HAP-1 (cell line): ENCODE data around the gene NUDT19.
A peak's percentile ranks its signal among the peaks of the same experiment; 100 is the strongest.
"Not testable (repeated sequence)": the region's sequence is repeated elsewhere in the genome, so short reads cannot be mapped to it uniquely, and the experiment has no call there.

Experiments
- DNase-seq, 2 experiments: peaks; one replicate each; pipeline ENCODE4 v3.0.0-alpha.2; 2016 to 2020; ENCODE audit warnings: low spot score in 2 of 2
- H3K27me3 ChIP-seq: fragments of 250-450 bp; sonication (Bioruptor Pico); 2 replicates; pipeline ENCODE4 v1.5.1; 2020; ENCODE audit warnings: low read depth, mild to moderate bottlenecking, moderate library complexity
- H3K36me3 ChIP-seq: fragments of 250-450 bp; sonication (Bioruptor Pico); replicated peaks from 2 replicates; pipeline ENCODE4 v1.5.1; 2020; ENCODE audit warnings: mild to moderate bottlenecking
- H3K4me1 ChIP-seq: fragments of 250-450 bp; sonication (Bioruptor Pico); 2 replicates; pipeline ENCODE4 v1.5.1; 2020; ENCODE audit warnings: mild to moderate bottlenecking
- H3K4me3 ChIP-seq: fragments of 250-450 bp; sonication (Bioruptor Pico); 2 replicates; pipeline ENCODE4 v1.5.1; 2020; ENCODE audit warnings: mild to moderate bottlenecking, moderate library complexity
- H3K9me3 ChIP-seq: fragments of 250-450 bp; sonication (Bioruptor Pico); 2 replicates; pipeline ENCODE4 v1.5.1; 2020; ENCODE audit warnings: mild to moderate bottlenecking, moderate library complexity
- in situ Hi-C: fragments of 300-500 bp; cut with MboI; formaldehyde crosslinking; loops from 3 replicates; pipeline ENCODE4 v1.14.3; 2020; ENCODE audit warnings: low sequenced_read_pairs, inconsistent platforms, mixed read lengths

The NUDT19 gene

GRCh38 chr19:32680986-32681385 is 10.6 kb upstream of the NUDT19 start:
- Histone ChIP-seq H3K4me1 (peaks cover 19% of the 10 kb centered on the region), H3K9me3 (no peaks in the 10 kb centered on the region), H3K27me3 (no peaks in the 10 kb centered on the region), H3K36me3 (no peaks in the 10 kb centered on the region), H3K4me3 (no peak overlapping the region)
- DNase-seq = no peak
- in situ Hi-C loops = loop anchor here (10.0 to 25.0 kb wide), 2 partner anchors 294 to 506 kb away; partner anchors contain the start of genes CEP89, FAAP24 and LRP3

GRCh38 chr19:32682317-32682716 is 9.3 kb upstream of the NUDT19 start:
- H3K9me3 ChIP-seq = no peaks in the 10 kb centered on the region

GRCh38 chr19:32686847-32687475 is 4.7 kb upstream of the NUDT19 start:
- no peaks in the 10 kb centered on the region for H3K9me3 ChIP-seq
- no peaks in the 10 kb centered on the region for H3K36me3 ChIP-seq
- H3K4me1 ChIP-seq = peaks cover 15% of the 10 kb centered on the region
- H3K27me3 ChIP-seq = no peaks in the 10 kb centered on the region
- no peak for DNase-seq
- no peak overlapping the region for H3K4me3 ChIP-seq
- in situ Hi-C loops = loop anchor here (10.0 to 25.0 kb wide), 2 partner anchors 288 to 500 kb away; partner anchors contain the start of genes CEP89, FAAP24 and LRP3

More at GRCh38 chr19:32682317-32682716, 9.3 kb upstream of the NUDT19 start:
- peaks cover 11% of the 10 kb centered on the region for H3K4me1 ChIP-seq
- in situ Hi-C loops = loop anchor here (10.0 to 25.0 kb wide), 2 partner anchors 292 to 505 kb away; partner anchors contain the start of genes CEP89, FAAP24 and LRP3
- H3K4me3 ChIP-seq = no peak overlapping the region
- no peaks in the 10 kb centered on the region for H3K36me3 ChIP-seq
- H3K27me3 ChIP-seq = no peaks in the 10 kb centered on the region
- no peak for DNase-seq

- Histone ChIP-seq H3K9me3 (no peaks in the 10 kb centered on the region), H3K27me3 (no peaks in the 10 kb centered on the region), H3K4me3 (no peak overlapping the region), H3K4me1 (peaks cover 17% of the 10 kb centered on the region), H3K36me3 (no peaks in the 10 kb centered on the region)
- DNase-seq = no peak
- in situ Hi-C loops = loop anchor here (10.0 to 25.0 kb wide), 2 partner anchors 287 to 500 kb away; partner anchors contain the start of genes CEP89, FAAP24 and LRP3
These were observed 3.9 kb upstream of the NUDT19 start for GRCh38 chr19:32687681-32688080.

- Histone ChIP-seq H3K4me1 (peaks cover 20% of the 10 kb centered on the region), H3K4me3 (no peak overlapping the region), H3K27me3 (no peaks in the 10 kb centered on the region), H3K9me3 (peaks cover 3% of the 10 kb centered on the region; the same call in 1 of the 2 replicates), H3K36me3 (no peaks in the 10 kb centered on the region)
- no peak for DNase-seq
- in situ Hi-C loops = loop anchor here (10.0 to 25.0 kb wide), 2 partner anchors 286 to 499 kb away; partner anchors contain the start of genes CEP89, FAAP24 and LRP3
These were observed 3.3 kb upstream of the NUDT19 start for GRCh38 chr19:32688311-32688710.

- in situ Hi-C loops = loop anchor here (25.0 kb wide), 1 partner anchor 495 kb away; the partner anchor contains the start of gene LRP3
- peak in 1 of 2 experiments; percentile 39 for DNase-seq
These were observed 518 bp downstream of the NUDT19 start for GRCh38 chr19:32691952-32692726.

GRCh38 chr19:32692727-32693061 is 1.1 kb downstream of the NUDT19 start:
- DNase-seq = no peak
- Histone ChIP-seq H3K9me3 (peaks cover 4% of the 10 kb centered on the region; the same call in 1 of the 2 replicates), H3K4me3 (peak overlapping the region; percentile 39), H3K27me3 (no peaks in the 10 kb centered on the region), H3K4me1 (peaks cover 20% of the 10 kb centered on the region), H3K36me3 (peaks cover 32% of the 10 kb centered on the region)
- in situ Hi-C loops = loop anchor here (25.0 kb wide), 1 partner anchor 495 kb away; the partner anchor contains the start of gene LRP3

More at GRCh38 chr19:32691952-32692726, 518 bp downstream of the NUDT19 start:
- H3K4me1 ChIP-seq = peaks cover 20% of the 10 kb centered on the region
- peak overlapping the region; percentile 39 for H3K4me3 ChIP-seq
- peaks cover 4% of the 10 kb centered on the region; the same call in 1 of the 2 replicates for H3K9me3 ChIP-seq
- peaks cover 27% of the 10 kb centered on the region for H3K36me3 ChIP-seq
- H3K27me3 ChIP-seq = no peaks in the 10 kb centered on the region

GRCh38 chr19:32693151-32694108 is 1.8 kb downstream of the NUDT19 start:
- Histone ChIP-seq H3K36me3 (peaks cover 38% of the 10 kb centered on the region), H3K4me1 (peaks cover 20% of the 10 kb centered on the region), H3K4me3 (peak overlapping the region; percentile 39)
- peak in 1 of 2 experiments; percentile 38 for DNase-seq
- in situ Hi-C loops = loop anchor here (25.0 kb wide), 1 partner anchor 494 kb away; the partner anchor contains the start of gene LRP3
- H3K9me3 ChIP-seq, H3K27me3 ChIP-seq: not testable (repeated sequence)

GRCh38 chr19:32694316-32694715 is 2.7 kb downstream of the NUDT19 start:
- not testable (repeated sequence) for H3K27me3 ChIP-seq, H3K9me3 ChIP-seq, DNase-seq
- H3K4me1 ChIP-seq = peaks cover 20% of the 10 kb centered on the region
- peak overlapping the region; percentile 39 for H3K4me3 ChIP-seq
- in situ Hi-C loops = loop anchor here (25.0 kb wide), 1 partner anchor 493 kb away; the partner anchor contains the start of gene LRP3
- H3K36me3 ChIP-seq = peaks cover 44% of the 10 kb centered on the region

- not testable (repeated sequence) for H3K9me3 ChIP-seq, H3K27me3 ChIP-seq, DNase-seq, H3K4me3 ChIP-seq
- Histone ChIP-seq H3K4me1 (peaks cover 20% of the 10 kb centered on the region), H3K36me3 (peaks cover 49% of the 10 kb centered on the region)
- in situ Hi-C loops = loop anchor here (25.0 kb wide), 1 partner anchor 492 kb away; the partner anchor contains the start of gene LRP3
These were observed 3.2 kb downstream of the NUDT19 start for GRCh38 chr19:32694851-32695250.

- not testable (repeated sequence) for H3K9me3 ChIP-seq, H3K27me3 ChIP-seq, H3K4me3 ChIP-seq, DNase-seq
- Histone ChIP-seq H3K4me1 (peaks cover 15% of the 10 kb centered on the region), H3K36me3 (peaks cover 55% of the 10 kb centered on the region)
- in situ Hi-C loops = loop anchor here (25.0 kb wide), 1 partner anchor 492 kb away; the partner anchor contains the start of gene LRP3
These were observed 3.9 kb downstream of the NUDT19 start for GRCh38 chr19:32695506-32695905.

- in situ Hi-C loops = loop anchor here (25.0 kb wide), 1 partner anchor 491 kb away; the partner anchor contains the start of gene LRP3
These were observed 5.2 kb downstream of the NUDT19 start for GRCh38 chr19:32696771-32697170.

More at GRCh38 chr19:32696771-32697170, 5.2 kb downstream of the NUDT19 start:
- peaks cover 63% of the 10 kb centered on the region for H3K36me3 ChIP-seq
- not testable (repeated sequence) for H3K4me1 ChIP-seq, H3K27me3 ChIP-seq, DNase-seq, H3K4me3 ChIP-seq, H3K9me3 ChIP-seq
